Suppressor macrophage treated with lipopolysaccharide for 4 hours (primary cell): Measurements from ENCODE around the gene CEP152.
A peak's percentile ranks its signal among the peaks of the same experiment; 100 is the strongest.

ENCODE experiments used
- DNase-seq: peaks from one replicate; pipeline ENCODE4 v3.0.0-alpha.2; 2020

CEP152 gene

DNA sequence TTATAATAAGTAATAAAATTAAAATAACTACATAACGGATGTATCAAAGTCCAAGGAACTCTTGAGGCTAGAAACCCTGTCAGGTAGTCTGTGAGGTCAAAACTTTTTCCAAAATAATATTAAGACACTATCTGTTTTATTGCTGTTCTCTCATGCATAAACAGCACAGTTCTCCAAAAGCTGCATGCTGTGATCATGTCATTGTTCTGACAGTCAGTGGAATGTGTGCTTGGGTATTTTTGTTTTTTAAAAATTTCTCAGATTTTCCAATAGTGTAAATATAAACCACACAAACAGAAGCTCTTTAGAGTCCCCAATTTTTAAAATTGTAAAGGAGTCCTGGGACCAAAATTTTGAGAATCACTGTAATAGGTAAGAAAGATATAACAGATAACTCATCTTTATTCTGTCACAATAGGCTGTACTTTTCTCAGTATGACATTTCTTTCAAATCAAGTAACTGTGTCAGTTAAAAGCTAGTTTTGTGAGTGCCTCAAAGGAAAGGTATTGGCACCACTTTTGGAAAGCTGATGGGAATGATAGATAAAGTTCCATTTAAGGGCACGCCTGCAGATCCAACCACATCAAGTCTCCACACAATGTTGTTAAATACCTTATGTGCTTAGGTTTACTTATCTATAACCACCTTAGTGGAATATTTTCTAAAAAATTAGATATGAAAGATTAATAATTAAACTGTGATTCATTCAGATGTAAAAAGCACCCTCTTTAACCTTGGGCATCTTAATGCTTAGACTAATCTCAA, 49.3 kb downstream of the CEP152 start:
- DNase-seq = no peak

DNA sequence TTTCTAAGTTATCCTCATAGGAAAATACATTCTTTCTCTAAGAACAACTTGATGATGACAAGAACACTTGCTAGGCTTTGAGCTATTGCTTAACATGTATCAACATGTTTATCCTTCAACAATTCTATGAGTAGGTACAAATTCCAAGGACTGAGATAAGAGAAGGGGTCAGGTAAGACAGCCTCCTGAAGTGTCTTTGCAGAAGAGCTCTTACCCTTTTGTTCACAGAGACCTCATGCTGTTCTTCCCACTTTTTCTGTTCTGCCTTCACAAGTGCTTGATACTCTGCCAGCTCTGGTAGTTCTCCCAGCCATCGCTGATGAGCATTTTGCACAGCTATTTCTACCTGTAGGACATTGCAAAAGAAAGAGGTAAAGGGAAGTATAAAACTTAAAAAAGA, 50.9 kb downstream of the CEP152 start:
- no peak for DNase-seq

DNA sequence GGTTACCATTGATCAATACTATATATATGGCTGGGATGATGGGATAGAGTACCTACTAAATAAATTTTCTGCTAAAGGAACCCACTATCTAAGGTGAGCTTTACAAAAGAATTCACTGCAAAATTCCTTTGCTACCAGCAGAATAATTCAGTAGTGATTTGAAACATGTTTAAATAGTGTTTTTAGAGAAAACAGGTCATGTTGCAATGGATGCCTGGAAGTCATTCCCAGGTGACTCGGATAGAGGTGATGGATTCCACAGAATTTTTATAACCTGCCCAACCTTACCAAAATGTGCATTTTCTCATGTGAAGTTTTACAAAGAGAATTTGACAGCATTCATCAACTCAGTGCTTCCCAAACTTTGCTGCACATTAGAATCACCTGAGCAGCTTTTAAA, 53.2 kb downstream of the CEP152 start:
- DNase-seq = no peak

DNA sequence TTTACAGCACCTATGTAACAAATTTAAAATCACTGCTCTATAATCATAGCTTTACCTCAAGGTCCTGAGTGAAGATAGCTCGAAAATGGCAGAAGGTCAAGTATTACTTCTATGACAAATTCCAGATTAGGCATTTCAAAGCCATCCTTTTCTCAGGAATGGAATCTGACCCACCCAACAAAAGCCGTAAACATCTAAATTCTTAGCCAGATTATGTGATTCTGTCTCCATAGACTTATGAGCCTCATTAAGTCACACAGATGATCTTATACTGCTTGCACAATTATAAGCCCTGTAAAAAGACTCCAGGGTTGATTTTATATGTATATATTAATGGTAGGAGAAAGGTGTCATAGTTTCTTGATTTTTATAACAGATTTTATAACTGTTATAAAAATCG, 56.9 kb downstream of the CEP152 start:
- no peak for DNase-seq

DNA sequence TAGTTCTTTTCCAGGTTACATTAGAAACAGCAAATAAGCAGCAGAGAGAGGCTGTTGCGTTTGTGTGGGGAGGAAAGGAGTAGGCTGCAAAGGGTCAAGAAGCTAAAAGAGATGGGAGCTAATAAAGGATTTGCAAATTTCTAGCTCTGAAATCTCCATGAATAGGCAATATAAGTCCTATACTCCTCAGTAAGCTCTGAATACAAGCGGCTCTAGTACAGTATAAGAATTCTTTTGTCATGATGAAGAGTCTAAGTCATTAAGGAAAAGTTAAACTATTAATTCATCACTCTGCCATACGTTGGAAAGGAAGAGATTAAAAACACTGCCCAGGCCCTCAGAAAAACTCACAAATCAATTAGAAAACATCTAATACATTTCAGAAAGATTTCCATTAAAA, 59.3 kb downstream of the CEP152 start:
- no peak for DNase-seq

DNA sequence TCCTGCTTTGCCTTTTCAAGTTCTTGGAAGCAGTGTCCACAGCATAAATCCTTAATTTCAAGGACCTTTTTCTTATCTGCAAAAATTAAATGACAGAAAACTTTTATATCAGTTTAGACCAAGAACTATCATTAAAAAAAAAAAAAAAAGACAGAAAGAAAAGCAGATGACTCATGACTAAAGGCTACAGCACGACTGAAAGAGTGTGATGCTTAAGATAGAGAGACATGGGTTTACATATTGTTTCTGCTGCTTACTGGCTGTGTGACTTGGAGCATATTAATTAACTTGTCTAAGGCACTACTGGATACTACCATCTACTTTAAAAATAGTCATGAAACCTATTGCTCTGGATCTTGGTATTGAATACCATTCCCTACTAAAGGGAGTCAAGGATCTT, 62.3 kb downstream of the CEP152 start:
- no peak for DNase-seq

DNA sequence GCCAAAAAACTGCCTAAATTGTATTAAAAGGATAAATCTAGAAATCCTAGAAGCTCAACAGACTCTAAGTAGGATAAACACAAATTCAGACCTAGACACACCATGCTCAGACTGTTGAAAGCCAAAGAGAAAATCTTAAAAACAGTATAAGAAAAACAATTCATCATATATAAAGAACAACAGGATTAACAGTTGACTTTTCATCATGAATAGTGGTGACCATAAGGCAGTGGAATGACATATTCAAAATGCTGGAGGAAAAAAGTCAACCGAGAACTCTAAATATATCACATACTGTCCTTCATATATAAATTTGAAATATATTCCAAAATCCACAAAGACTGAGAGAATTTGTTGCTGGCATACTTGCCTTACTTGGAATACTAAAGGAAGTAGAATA, 77.3 kb downstream of the CEP152 start:
- DNase-seq = no peak

DNA sequence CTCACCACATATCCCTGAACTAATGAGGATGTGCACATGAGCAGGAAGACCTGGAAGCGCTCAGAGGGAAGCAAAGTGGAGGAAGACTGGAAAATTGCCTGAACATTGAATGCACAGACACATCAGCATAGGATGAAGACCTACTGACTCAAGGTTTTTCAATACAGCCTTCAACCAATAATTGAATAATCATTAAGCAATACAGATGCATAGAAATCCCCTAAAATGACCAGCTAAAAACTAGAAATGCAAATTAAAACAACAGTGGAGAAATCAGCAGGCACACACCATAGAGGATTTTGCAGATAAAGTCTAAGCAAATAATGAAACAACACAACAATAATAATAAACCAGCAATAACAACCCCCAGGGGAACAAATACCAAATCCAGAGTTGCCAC, 80.4 kb downstream of the CEP152 start:
- no peak for DNase-seq

DNA sequence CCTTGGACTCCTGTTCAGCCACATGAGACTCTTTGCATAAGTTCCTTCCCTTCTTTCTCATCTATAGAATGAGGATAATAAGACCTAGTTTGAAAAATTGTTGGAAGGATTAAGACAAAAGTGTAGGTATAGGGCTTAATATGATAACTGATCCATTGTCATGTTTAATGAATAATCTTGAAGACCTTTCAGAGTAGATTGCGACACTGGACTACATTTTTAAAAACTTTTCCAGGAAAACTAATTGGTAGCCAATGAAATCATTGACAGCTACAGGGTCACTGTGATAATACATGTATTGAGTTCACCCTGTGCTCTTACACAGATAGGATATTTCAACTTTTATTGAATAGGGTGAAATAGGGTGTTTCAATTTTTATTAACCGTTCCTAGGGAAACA, 86.9 kb downstream of the CEP152 start:
- DNase-seq = no peak

DNA sequence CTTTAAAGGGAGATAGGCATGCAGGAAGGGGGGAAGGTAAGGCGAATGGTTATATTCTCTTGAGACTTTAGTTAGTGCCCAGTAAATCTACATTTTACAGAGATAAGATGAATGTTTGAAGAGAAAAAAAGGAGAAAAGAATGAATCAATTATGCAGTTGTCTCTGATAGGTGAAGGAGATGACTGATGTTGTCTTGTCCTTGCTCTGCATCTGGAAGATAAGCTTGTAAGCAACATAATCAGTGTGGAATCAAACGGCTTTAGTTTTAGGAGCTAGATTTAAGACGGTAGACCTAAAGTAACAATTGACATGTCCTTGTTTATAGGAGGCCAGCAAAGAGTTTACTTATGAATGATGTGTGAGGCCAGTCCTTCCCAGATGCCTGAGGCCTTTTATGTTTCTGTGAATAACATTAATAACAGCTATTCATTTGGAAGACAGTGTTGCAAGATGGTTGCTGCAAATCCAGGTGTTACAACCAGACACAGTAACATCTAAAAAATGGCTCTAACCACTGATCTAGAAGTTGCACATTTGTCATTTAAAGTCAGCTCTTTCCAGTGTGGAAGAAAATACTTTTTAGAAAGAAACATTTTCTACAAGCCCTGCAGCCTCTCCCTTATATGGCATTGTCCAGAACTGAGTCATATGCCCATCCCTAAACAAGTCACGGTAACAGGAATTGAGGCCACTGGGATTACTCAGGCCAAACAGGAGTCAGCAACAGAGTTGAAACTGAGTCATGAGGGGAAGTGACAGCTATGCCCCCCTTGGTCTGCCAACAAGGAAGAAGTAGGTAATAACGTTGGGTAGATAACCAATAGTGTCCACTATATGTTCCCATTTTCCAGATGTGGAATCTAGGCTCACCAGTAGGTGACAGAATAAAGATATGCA, 87.9 kb downstream of the CEP152 start:
- peak; percentile 47 for DNase-seq

DNA sequence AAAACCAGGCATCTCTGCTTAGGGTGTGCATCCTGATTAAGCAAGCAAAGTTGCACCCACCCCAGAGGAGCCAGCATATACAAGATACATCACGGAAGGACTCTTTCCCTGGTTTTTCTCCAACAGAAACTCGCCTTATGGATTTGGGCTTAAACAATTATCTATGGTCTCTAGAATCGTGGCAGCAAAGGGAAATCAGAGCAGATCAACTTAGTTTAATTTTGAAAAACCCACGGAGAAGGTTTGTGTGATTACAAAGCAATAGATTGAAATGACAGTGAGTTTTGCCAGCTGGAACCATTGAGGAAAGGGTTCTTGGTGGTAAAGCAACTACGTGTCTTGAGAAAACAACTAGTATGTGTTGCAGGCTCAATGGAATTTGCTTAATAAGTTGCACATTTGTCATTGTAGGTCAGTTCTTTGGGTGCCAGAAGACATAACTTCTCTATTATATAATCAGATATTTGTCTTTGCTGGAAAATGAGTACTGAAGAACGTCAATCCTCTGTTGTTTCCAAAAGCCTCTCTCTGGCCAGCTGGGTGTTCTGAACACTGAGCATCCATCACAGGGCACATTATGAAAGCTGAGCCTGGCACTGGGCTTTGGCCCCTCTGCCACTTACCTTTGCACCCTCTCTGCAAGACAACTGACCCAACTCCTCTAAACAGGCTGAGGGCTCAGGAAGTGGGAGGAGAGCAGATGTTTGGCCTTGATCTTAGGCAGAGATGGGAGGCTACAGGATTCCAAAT, 89.6 kb downstream of the CEP152 start:
- DNase-seq = no peak

DNA sequence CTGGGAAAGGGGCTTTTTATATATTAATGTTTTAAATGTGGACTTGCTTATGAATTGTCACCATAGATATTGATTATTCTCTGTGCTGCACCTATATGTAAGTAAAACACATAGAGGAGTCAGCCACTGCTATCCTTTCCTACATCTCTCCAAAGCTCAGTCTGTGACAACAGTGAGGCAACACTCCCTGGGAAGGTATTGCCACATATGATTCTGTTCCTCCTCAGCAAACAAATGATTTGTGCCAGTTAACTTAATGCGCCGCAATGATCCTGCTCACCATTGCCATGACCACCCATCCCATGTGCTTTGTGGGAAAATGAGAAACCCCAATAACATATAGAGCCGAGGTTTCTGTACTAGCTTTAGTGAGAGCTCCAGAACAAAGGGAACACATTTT, 90.2 kb downstream of the CEP152 start:
- DNase-seq = no peak

DNA sequence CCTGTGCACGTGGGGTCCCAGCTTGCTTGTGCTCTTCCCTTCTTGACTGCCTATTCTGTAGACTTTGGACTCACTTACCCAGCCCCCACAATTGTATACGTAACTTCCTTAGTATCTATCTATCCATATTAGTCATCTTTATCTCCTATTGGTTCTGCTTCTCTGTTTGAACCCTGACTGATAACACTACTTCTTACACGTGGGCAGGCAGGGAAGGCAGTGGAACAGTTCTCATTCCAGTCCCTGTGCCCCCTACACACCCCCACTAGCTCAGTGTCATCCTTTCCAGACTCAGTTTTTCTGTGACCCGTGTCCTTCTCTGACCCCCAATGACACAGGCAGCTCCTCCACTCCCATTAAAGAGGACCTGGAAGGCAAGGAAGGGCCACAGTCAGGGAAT, 91.2 kb downstream of the CEP152 start:
- DNase-seq = no peak

DNA sequence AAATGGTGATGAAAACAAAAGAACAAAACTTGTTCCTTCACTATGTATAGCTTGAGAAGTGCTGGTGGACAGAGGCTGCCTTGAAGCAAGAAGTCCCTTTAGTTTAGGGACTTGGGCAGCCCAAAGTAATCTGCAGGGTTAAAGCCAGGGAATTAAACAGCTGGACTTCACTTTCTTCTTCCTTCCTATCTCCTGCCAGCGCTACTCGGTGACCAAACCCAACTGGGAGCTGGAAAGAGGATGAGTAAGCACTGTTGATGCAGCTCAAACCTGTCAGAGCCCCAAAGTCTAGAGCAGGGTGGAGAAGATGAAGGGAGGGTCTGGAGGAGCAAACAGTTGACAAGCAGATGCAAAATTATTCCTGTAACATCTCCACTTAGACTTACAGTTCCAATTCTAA, 92.2 kb downstream of the CEP152 start:
- no peak for DNase-seq

DNA sequence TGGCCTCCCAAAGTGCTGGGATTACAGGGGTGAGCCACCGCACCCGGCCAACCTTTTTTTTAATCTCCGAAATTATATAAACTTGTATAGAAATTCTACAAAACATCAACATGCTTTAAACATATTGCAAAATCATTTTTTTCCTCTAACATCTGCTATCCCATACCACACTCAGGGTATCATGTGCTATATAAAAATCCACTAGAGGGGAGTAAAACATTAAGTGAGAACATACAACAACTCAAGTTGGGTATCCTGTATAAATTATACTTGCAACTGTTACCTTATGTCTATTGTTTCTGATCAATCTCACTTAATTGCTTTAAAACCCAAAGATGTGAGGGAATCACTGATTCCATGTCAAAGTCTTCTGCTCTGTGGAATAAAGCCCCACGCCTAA, 93.4 kb downstream of the CEP152 start:
- no peak for DNase-seq

DNA sequence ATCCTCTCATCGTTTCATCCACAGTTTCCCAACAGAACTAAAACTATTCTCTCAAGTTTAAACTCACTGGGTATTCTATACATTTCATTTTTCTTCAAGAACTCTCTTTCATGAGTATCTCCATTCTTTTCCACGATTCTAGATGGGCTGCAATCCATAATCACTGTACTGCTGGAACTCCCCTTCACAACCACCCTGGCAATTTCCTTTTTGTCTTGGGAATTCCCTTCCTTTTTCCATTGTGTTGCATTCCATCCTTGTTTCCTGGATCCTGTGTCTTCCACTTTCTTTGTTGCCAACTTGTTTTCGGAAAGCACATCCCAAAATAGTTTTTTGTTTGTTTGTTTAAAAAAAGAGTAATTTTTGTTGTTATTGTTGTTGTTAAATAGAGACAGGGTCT, 98.3 kb downstream of the CEP152 start:
- DNase-seq = no peak

DNA sequence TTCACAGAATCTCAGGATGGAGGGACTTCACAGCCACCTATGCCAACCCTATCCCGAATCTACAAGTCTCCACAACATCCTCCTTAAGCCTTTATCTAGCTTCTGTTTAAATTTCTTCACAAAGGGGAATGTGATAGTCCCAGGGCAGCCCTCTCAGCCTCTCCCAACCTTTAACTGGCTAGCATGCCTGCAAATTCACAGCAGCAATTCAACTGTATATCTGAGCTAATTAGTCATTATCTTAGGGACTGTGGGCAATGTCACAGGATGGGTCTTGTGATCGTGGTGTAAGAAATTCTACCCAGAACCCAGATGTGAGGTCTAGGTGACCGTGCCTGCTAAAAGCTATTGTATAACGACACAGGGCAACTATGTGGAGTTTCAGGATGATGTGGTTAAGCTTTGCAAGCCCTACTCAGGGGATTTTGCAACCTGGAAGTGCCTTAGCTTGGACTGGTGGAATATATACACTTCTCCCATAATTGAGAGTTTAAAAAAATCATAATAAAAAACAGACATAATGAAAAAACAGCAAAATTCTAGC, 99.8 kb downstream of the CEP152 start:
- no peak for DNase-seq

DNA sequence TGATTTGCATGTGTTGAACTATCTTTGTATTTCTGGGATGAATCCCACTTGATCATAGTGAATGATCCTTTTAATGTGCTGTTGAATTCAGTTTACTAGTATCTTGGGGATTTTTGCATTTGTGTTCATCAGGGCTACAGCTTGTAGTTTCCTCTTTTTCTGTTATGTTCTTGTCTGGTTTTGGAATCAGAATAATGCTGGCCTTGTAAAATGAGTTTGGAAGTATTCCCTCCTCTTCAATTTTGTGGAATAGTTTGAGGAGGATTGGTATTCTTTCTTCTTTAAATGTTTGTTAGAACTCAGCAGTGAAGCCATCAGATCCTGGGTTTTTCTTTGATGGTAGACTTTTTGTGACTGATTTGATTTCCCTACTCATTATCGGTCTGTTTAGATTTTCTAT, 102.2 kb downstream of the CEP152 start:
- DNase-seq = no peak

DNA sequence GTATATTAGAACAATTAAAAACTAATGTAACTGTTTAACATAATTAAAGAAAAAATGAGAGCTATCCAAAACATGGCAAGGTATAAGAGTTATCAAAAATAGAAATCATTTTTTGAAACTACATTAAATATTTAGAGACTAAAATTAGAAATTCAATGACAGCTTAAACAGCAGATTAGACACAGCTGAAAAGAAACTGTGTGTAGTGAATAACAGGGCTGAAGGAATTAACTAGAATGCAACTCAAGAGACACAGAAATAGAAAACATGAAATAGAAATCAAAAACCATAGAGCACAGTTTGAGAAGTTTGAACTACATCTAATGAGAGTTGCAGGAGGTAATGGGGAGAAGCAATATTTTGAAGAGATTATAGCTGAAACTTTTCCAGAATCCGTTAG, 105.5 kb downstream of the CEP152 start:
- no peak for DNase-seq

DNA sequence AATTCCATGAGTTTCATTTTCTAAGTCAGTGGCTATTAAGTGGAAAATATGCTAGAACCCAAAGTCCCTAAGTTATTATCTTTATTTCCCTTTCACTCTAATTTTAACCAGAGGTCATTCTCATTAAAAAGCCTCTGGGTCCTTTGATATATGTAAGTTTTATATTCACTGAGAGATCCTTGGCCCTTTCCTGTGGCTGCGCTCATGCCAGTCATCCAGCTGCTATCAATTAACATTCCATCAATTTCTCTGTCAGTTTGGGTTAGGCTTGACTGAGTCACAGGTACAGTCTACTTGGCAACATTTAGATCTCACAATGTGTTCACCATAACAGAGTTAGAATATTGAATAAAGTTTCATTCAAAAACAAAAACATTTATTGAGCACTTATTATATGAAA, 107.3 kb downstream of the CEP152 start:
- no peak for DNase-seq

DNA sequence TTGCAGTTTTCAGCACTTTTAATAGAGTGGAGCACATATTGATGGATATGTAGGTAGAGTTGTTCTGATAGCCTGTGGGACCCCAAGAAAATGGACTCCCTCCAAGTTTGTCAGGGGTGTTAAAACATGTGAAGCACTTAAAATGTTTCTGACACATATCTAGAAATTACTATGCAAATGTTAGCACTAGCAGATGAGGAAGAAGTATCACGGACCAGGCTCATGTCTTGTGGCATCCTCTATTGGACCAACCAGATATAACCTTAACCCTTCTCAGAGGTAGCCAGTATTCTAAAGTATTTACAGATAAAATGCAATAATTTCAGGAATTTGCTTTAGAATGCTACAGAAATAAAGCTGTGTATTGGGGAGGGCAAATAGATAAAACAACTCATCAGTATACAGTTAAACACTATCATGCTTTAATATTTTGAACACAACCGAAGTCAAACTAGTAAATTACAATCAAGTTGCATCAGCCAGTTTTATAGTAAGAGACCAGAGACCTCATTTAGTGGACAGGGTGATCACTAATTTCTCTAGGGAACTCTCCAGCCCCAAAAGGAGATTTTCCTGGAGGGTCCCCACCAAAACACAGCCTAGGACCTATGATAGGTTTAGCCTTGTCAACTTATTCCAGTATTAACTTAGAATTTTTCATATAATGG, 108.2 kb downstream of the CEP152 start:
- DNase-seq = no peak

DNA sequence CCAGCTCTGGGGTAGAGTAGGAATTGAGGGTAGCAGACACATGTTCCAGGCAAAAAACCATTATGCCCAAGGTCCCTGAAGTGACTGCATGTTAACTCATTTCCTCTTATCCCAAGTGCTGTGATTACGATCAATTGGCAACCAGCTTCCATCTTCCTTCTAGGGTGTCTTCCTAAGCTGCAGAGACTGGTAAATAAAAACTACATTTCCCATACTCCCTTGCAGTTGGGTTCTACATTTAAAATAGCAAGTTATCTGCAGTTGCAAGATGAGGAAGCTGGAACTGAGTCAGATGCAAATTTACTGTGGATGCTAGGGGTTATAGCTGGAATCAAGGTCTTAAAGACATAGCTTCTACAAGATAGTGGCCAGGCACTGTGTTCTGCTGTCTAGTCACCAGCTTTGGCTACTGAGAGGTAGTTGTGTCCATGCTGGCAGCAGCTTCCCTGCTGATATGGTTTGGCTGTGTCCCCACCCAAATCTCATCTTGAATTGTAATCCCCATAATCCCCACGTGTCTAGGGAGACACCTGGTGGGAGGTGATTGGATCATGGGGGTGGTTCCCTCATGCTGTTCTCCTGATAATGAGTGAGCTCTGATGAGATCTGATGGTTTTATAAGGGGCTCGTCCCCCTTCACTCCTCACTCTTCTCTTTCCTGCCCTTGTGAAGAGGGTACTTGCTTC, 114.1 kb downstream of the CEP152 start:
- peak; percentile 8 for DNase-seq
